Endothelial cell (in vitro differentiated cells): ENCODE measurements around the gene IFT122. TPM values are rescaled to one million over a fixed set of nuclear protein-coding genes. Genes with fewer than 3 reads are reported as not detected.

Experiments used
- DNase-seq: peaks from one replicate; pipeline ENCODE4 v3.0.0; 2021; ENCODE audit warnings: low spot score
- H3K27ac Mint-ChIP-seq: one replicate; pipeline ENCODE4 v1.8.0; 2021; ENCODE audit warnings: mixed read lengths, inconsistent platforms; ENCODE audit not compliant: unreplicated experiment
- H3K27me3 Mint-ChIP-seq: one replicate; pipeline ENCODE4 v1.8.0; 2021; ENCODE audit warnings: mild to moderate bottlenecking, moderate library complexity, mixed read lengths, inconsistent platforms; ENCODE audit not compliant: unreplicated experiment
- H3K36me3 Mint-ChIP-seq: one replicate; pipeline ENCODE4 v1.8.0; 2021; ENCODE audit warnings: mild to moderate bottlenecking, low read depth, mixed read lengths, inconsistent platforms; ENCODE audit not compliant: unreplicated experiment
- H3K4me1 Mint-ChIP-seq: one replicate; pipeline ENCODE4 v1.8.0; 2021; ENCODE audit warnings: mild to moderate bottlenecking, mixed read lengths, inconsistent platforms; ENCODE audit not compliant: unreplicated experiment
- H3K4me3 Mint-ChIP-seq: one replicate; pipeline ENCODE4 v1.8.0; 2021; ENCODE audit warnings: mild to moderate bottlenecking, mixed read lengths, inconsistent platforms; ENCODE audit not compliant: unreplicated experiment
- H3K9me3 Mint-ChIP-seq: one replicate; pipeline ENCODE4 v1.8.0; 2021; ENCODE audit warnings: mixed read lengths, inconsistent platforms; ENCODE audit not compliant: unreplicated experiment
- CTCF ChIP-seq: fragments of 200-600 bp; sonication (generic); IDR thresholded peaks from one replicate; pipeline ENCODE4 v1.5.0; 2021; ENCODE audit warnings: antibody characterized with exemption; ENCODE audit not compliant: unreplicated experiment
- total RNA-seq: library from RNA; stranded (reverse); fragmentation: NEBNext Ultra II Directional; extraction: Animal tissue kit (Norgen Biotek cat#: 25700); gene quantifications from one replicate; pipeline ENCODE4 v1.2.1, GENCODE V29; 2021; ENCODE audit not compliant: unreplicated experiment

Gene IFT122
- total RNA-seq, 1 donor from 2014 or later: 25.1 TPM

GRCh38 chr3:129398803-129399144 lies 41.2 kb upstream of the IFT122 start:
- Mint-ChIP-seq H3K4me1 (peaks cover 24% of the 10 kb centered on the region), H3K4me3 (peak overlapping the region; percentile 100), H3K36me3 (peaks cover 18% of the 10 kb centered on the region), H3K9me3 (no peaks in the 10 kb centered on the region), H3K27ac (peak overlapping the region; percentile 99), H3K27me3 (peaks cover 8% of the 10 kb centered on the region)
- peak; percentile 14 for DNase-seq
- TF ChIP-seq CTCF: no peak

- H3K4me1 Mint-ChIP-seq: peaks cover 24% of the 10 kb centered on the region
- H3K27ac Mint-ChIP-seq: peak overlapping the region; percentile 99
- peak; percentile 70 for TF ChIP-seq CTCF
- H3K4me3 Mint-ChIP-seq: peak overlapping the region; percentile 100
- DNase-seq: peak; percentile 76
- peaks cover 8% of the 10 kb centered on the region for H3K27me3 Mint-ChIP-seq
- no peaks in the 10 kb centered on the region for H3K9me3 Mint-ChIP-seq
- peaks cover 15% of the 10 kb centered on the region for H3K36me3 Mint-ChIP-seq
Observed at GRCh38 chr3:129399145-129399894, 40.7 kb upstream of the IFT122 start.

- peaks cover 24% of the 10 kb centered on the region for H3K4me1 Mint-ChIP-seq
- no peak for TF ChIP-seq CTCF
- no peak overlapping the region for H3K27ac Mint-ChIP-seq
- H3K4me3 Mint-ChIP-seq: peak overlapping the region; percentile 100
- peaks cover 9% of the 10 kb centered on the region for H3K36me3 Mint-ChIP-seq
- H3K9me3 Mint-ChIP-seq: no peaks in the 10 kb centered on the region
- H3K27me3 Mint-ChIP-seq: peaks cover 7% of the 10 kb centered on the region
- no peak for DNase-seq
Observed at GRCh38 chr3:129399895-129400357, 40.1 kb upstream of the IFT122 start.

- H3K36me3 Mint-ChIP-seq: peaks cover 4% of the 10 kb centered on the region
- H3K4me3 Mint-ChIP-seq: no peak overlapping the region
- no peak overlapping the region for H3K27ac Mint-ChIP-seq
- H3K27me3 Mint-ChIP-seq: peaks cover 5% of the 10 kb centered on the region
- H3K9me3 Mint-ChIP-seq: no peaks in the 10 kb centered on the region
- TF ChIP-seq CTCF: no peak
- no peak for DNase-seq
- peaks cover 21% of the 10 kb centered on the region for H3K4me1 Mint-ChIP-seq
Observed at GRCh38 chr3:129402210-129402609, 37.8 kb upstream of the IFT122 start.

- Mint-ChIP-seq H3K27ac (peak overlapping the region; percentile 70), H3K9me3 (no peaks in the 10 kb centered on the region), H3K27me3 (peaks cover 5% of the 10 kb centered on the region), H3K4me1 (peaks cover 17% of the 10 kb centered on the region), H3K4me3 (no peak overlapping the region), H3K36me3 (peaks cover 4% of the 10 kb centered on the region)
- DNase-seq: no peak
- TF ChIP-seq CTCF: no peak
Observed at GRCh38 chr3:129402616-129403015, 37.4 kb upstream of the IFT122 start.
